Astrocyte of the hippocampus (primary cell): Measurements from ENCODE around the gene NKAIN2.
"Not testable (repeated sequence)": the region's sequence is repeated elsewhere in the genome, so short reads cannot be mapped to it uniquely, and the experiment has no call there.

Experiments used
- DNase-seq: peaks from one replicate; pipeline ENCODE4 v3.0.0; 2011; ENCODE audit warnings: low read depth, low spot score

The NKAIN2 gene

DNA sequence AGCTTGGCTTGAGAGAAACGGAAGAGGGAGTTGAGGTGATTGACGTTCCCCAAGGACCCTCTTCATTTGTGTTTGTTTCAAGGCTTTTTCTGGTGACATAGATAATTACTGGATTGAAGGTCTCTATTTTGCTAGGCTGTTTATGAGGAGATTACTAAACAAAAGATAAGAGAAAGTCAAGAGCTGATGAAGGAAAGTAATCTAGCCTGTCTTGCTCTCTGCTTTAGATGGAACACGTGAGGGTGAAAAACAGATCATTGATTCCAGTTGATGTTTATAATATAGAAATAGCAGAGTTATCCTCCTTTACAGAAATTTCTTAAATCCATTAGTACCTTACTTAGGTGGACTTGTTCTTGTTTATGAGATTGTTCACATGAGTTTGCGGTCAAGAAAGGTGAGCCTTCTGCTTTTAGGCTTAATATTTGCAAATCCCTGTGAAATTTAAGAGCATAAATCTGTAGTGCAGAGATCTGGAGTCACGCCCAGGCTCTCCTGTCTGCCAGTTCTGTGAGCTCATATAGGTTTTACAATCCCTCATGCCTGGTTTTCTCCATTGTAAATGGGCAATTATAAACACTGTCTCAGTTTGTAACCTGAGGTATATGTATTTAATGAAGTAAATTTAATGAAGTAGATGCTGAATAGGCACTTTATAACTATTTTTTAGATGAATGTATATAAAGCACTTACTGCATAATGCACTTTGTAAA, 272.8 kb downstream of the NKAIN2 start:
- DNase-seq = peak; percentile 46

DNA sequence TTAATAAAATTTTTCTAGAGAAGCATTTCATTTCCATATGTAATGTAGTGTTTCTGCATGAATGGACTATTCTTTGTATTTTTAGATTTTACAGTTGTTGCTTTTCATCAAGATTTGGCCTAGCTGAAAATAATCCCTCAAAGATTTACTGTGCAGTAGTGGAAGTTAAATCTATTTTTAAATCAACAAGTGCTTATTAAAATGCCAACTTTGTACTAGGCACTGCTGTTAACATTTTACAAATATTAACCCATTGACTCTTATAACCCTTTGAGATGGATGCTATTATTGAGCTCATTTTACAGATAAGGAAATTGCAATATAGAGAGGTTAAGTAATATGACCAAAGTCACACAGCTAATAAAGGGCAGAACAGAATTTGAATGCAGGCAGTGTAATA, 274.5 kb downstream of the NKAIN2 start:
- DNase-seq = no peak

DNA sequence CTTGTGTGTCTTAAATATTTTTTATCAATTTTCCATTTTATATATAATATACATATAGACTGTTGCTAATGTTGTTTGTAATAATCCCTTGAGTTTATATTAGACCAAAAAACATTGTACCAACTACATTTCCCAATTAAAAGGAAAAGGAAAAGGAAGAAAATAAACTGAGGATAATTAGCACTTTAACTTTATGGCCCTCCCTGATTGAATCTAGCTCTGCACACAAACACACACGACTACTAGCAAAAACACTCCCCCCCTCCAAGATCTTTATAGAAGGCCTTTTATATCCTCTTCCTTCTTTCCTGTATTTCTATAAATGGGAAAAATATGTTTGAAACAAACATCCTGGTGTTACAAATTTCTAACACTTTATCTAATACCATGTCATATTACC, 276.8 kb downstream of the NKAIN2 start:
- no peak for DNase-seq

DNA sequence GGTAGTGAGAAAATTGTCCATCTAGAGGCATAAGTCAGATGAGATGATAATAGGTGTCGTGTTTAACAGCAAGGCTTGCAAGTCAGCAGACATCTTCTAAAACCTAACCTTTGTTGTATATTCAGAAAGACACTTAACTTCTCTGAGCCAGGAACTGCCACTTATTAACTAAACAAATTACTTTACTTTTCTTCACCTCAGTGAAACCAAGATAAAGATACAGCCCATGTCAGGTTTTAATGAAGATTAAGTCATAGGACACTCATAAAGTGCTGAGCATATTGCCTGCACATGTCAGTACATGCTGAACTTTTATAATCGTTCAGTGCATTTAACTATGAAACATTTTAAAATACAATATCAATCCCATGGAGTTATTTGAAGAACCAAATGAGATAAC, 286.8 kb downstream of the NKAIN2 start:
- no peak for DNase-seq

DNA sequence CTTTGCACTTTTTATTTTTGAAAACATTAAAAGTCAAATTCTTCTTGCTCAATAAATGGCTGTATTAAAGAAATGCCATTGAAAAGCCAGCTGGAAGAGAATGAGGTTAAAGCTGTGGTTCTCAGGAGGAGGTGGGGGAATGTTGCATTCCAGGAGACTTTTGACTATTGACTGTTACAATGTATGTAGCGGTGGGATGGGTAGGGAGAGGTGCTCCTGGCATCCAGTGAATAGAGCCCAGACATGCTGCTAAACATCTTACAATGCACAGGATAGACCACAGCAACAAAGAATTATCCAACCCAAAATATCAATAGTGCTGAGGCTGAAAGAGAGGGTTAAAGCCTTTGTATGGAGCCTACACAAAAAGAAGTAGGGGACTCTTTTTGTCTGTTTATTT, 295.9 kb downstream of the NKAIN2 start:
- peak; percentile 21 for DNase-seq

DNA sequence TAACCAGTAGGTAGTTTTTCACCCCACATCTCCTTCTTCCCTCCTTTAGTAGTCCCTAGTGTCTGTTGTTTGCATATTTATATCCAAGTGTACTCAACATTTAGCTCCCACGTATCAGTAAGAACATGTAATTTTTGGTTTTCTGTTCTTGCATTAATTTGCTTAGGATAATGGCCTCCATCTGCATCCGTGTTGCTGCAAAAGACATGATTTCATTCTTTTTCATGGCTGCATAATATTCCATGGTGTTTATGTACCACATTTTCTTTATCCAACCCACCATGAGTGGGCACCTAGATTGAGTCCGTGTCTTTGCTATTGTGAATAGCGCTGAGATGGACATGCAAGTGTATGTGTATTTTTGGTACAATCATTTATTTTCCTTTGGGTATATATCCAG, 306.8 kb downstream of the NKAIN2 start:
- no peak for DNase-seq

DNA sequence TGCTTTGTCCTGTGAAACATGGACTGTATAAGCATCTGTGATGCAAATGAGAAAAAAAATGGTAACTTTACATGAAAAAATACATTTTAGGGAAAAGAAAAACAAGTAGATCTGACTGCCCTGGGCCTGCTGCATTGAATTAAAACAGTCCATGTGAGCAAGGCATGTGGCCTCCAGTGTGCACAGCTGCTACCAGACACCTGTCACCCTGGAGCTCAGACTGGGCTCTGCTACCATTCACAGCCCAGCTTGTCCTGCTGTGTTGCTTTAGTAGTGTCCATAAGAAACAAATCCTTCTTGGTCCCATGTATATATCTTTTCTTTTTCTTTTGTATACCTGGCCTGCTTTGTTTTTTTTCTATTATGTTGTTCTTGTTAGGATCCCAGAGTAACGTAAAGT, 315.9 kb downstream of the NKAIN2 start:
- DNase-seq = no peak

DNA sequence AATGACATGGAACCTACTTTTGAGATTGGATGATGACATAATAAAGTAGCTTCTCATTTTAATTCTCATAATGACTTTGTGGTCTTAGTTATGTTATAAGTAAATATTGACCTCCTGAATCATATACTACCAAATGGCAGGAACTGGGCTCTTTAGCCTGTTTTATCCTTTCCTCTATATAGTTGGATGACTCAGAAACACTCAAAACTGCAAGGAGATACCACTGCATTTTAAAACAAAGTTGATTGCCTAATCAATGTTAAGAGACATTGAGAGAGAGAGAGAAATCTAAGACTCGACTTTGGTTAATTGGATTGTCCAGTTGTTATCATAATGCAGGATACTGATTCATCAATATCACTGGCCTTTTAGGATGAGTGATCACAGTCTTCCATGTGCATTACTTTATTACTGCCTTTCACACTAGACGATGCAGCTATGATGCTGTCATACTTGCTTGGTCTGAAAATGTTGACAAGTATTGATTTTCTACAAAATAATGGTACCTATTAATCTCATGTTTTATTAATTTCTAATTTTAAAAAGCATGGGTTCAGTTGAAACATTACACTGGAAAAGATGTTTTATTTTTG, 320.0 kb downstream of the NKAIN2 start:
- no peak for DNase-seq

DNA sequence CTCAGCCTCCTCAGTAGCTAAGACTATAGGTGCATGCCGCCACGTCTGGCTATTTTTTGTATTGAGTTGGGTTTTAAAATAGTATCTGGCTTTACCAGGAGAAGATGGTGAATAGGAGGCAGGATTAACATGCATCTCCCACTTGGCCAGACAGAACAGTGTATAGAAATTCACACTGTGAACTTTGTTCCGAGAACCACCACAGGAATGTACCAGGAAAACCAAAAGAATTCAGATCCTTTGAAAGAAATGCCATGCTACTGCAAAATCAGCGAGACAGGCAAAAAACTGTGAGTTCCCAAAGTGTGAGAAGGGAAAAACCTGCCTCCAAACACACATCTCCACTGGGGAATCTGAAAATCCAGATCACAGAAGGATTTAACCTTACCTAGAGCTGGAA, 327.6 kb downstream of the NKAIN2 start:
- peak; percentile 93 for DNase-seq

DNA sequence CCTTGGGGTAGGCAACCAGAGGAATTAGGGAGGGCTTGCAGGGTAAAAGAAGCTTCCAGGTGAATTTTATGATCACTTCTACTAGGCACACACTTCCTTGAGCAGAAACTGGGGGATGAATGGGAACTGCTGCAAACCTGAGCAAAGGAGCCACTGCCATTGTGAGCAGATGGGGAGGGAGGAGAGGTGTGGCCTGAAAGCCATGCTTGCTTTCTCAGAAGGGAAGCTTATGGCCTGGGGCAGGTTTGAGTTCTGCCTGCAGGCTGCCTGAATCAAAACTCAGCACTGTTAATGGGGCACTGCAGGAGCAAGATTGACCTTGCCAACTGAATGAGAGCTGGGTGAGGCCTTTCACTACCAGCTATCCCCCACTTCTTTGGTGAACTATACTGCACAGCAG, 328.1 kb downstream of the NKAIN2 start:
- no peak for DNase-seq

DNA sequence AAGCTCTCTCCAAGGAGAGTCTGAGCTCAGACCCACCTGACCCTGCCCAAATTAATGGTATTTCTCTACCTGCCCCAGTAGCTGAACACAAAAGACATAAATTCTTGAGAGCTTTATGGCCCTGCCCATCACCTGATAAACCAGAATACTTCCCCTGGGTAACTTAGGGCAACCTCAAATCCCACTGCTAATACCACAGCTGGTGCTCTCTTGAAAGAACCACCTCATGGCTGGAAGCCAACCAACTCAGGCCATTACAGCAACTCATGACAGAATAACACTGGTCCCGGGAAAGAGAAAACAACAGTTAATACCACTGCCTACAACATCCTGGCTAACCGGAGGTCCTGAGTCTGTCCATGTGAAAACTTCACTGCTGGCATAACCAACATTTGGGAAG, 328.6 kb downstream of the NKAIN2 start:
- DNase-seq = peak; percentile 76

DNA sequence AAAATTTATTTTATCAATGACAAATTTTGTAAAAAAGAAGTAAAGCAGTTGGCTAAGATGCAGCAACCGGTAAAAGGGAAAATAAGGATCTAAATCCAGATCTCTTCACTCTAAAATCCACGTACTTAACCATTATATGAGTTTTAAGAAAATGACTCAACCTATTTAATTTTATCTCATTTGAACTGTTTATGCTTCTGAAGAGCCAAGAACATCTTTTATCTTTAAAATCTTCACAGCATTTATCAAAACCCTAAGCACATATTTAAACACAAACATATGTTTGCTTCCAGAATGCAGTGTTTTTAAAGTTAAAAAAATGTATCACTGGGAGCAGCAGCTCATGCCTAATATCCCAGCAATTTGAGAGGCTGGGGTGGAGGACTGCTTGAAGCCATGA, 339.2 kb downstream of the NKAIN2 start:
- DNase-seq = no peak

DNA sequence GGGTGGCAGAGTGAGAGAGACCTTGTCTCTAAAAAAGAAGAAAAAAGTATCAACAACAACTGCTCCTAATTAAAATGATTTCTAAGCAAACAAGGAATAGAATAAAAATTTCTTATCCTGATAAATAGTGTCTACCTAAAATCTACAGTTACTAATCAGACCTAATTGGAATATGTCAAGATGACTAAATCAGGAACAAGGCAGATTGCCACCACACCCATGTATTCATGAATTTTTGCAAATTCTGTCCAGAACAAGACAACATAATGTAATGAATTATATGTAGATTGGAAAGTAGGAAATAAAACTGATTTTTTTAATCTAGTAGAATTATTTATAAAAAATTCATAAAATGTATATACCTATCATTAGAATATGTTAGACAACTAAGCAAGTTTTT, 339.8 kb downstream of the NKAIN2 start:
- no peak for DNase-seq

DNA sequence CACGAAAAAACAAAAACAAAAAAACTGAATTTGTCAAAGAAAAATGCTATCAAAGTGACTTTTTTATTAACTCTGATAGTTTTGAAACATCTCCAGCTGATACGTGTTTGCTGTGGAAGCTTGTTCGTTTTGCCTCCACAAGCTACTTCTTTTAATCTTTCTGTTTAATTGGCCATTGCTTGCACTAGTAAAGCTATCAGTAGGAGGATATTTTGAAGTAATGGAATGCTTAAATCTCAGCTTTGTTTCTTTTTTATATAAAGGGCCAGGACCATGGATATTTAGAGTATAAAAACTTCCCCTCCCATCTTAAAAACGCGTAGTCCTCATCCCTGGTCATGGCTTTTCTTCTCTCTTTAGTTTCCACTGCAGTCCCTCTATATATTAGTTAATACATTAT, 344.0 kb downstream of the NKAIN2 start:
- no peak for DNase-seq

DNA sequence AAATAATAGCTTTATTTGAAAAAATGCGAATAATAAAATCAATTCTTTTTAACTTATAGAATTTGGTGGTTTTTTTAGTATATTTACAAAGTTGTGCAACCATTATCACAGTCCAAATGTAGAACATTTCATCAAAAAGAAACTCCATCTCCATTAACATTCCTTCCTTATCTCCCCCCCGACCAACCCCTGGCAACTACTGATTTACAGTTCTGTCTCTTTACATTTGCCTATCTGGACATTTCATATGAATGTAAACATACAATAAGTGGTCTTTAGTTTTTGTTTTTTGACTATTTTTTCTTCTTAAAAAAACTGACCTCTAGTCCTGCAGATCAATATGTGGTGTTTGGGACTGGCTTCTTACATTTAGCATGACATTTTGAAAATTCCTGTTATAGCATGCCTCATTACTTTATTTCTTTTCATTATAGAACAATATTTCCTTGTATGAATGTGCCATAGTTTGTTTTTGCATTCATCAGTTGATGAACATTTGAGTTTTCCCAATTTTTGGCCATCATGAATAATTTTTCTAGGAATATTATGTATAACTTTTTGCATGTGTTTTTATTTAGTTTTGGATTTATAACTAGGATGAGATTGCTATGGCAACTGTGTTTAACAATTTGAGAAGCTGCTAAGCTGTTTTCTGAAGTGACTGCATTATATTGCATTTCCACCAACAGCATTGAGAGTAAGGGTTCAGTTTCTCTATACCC, 344.7 kb downstream of the NKAIN2 start:
- DNase-seq = no peak

DNA sequence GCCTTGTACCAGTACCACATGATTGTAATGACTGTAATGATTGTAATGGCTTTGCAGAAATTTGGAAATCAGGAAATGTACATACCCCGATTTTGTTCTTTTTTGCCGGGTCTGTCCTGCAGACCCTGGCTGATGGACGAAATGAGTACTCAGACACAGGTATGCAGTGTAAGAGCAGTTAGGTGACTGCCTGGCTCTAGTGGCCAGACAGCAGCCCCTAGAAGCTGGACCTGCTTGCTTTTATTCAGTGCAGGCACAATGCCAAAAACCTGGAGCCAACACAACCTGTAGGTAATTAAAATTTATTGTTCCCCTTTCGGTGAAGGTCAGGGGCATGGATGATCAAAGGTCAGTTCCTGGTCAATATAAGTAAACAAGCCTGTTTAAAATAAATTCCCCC, 346.0 kb downstream of the NKAIN2 start:
- no peak for DNase-seq

DNA sequence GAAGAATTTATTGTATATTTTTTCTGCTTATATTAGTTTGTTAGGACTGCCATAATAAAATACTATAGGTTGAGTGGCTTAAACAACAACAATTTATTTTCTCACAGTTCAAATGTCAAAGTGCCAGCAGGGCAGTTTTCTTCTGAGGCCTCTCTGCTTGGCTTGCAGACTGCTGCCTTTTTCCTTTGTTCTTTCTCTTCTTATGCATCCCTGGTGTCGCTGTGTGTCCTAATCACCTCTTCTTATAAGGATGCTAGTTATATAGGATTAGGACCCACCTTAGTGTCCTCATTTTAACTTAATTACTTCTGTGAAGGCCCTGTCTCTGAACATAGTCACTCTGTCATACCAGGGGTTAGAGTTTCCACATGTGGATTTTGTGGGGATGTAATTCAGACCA, 354.4 kb downstream of the NKAIN2 start:
- no peak for DNase-seq

DNA sequence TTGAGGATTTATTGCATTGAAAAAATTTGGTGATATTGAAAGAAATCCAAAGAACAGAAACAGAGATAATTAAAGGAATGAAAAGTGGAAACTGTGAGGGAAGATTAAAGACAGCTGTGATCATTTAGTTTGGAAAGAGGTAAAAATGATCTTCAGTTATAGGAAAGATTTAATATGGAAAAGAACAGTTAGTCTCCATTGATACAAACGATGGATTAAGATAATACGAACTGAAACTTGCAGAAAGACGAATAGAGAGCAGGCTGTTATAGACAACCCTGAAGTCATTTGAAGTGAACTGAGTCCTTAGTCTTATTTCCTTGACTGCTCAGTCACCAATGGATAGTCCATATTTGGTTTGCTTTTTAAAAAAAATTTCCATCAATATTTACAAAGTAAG, 360.0 kb downstream of the NKAIN2 start:
- no peak for DNase-seq

DNA sequence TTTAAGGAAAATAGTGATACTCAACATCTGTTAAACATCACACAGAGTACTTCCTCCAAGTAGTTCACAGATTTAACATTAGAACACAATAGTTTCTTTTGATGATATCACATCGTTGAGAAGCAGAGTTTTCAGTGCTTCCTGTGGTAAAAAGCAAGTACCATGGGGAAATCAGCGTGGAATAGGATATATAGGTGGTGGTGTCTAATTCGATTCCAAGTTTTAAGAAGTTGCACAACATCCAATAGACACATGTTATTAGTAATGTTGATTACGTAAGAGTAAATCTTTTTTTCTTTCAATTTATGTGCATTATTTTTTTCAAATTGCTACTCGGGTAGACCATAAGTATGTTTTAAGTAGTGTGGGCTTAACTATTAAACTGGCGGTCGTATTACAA, 360.7 kb downstream of the NKAIN2 start:
- DNase-seq = no peak

DNA sequence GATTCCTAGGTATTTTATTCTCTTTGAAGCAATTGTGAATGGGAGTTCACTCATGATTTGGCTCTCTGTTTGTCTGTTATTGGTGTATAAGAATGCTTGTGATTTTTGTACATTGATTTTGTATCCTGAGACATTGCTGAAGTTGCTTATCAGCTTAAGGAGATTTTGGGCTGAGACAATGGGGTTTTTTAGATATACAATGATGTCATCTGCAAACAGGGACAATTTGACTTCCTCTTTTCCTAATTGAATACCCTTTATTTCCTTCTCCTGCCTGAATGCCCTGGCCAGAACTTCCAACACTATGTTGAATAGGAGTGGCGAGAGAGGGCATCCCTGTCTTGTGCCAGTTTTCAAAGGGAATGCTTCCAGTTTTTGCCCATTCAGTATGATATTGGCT, 363.6 kb downstream of the NKAIN2 start:
- not testable (repeated sequence) for DNase-seq

DNA sequence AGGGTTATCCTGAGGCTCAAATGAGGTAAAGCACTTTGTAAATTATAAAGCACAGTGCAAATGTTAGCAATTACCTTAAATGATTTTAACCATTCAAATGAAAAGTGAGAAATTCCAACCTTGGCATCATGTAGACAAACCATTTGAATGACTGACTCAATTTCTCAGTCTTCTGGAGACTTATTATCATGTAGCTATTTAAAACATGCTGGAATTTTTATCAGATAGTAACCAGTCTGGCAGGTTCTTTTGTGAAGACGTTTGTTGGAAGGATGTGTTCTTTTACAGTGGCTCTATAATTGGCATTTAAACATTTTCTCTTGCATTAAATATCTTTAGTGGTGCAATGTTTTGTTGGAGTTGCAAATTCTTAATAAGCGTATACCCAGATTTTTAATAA, 386.6 kb downstream of the NKAIN2 start:
- peak; percentile 16 for DNase-seq

DNA sequence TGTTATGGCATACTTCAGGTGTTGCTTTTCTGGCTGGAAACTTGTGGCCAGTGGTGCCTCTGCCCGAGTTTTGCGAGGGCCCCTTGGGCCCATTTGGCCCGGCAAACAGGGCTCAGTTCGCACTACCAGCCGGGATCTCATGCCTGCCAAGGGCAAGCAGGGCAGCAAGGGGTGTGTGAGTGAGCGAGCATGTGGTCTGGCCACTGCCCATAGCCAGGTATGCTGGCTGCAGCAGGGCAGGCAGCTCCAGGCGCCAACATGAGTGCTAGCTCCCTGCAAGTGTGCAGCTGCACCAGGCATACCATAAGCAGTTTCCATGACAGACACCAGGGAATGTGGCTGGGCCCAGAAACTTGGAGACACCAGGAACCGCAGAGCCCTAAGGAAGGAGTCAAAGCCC, 389.5 kb downstream of the NKAIN2 start:
- no peak for DNase-seq

DNA sequence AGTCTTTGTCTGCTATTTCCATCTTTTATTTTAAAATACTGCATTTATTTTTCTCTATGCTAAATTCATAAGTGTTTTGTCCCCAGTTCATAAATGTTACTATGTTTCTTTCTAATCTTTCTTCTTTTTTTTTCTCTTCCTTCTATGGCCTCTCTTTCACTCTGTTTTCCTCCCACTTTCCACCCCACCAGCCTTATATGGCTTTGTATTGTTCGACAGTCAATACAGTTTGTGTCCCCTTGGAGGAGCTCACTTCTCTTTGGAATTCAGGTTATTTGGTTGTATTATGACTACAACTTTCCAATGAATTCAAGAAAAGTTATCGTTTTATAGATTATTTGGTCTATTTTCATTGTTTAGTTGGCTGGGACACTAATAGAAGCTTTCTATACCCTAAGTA, 393.5 kb downstream of the NKAIN2 start:
- DNase-seq = no peak
